ENCODE data around the gene VPS13A. TPM values are rescaled to one million over a fixed set of nuclear protein-coding genes. Genes with fewer than 3 reads are reported as not detected.

The VPS13A gene
- total RNA-seq, 1 donor from 2014 or later = 46.0 TPM

DNA sequence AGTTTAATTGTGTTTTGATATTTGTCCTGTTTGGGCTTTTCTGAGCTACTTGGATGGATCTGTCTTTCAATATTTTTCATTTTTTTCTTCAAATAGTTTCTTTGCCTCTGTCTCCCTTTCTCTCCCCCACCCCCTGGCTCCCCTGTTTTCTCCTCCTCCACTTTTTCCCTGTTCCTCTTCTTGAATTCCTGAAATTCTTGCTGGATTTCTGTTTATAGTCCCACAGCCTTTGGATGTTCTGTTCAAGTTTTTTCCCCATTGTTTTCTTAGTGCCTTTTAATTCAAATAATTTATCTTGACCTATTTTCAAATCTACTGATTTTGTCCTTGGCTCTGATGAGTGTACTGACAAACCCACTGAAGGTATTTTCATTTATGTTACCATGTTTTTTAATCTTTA lies 113.0 kb downstream of the VPS13A start:
- Mint-ChIP-seq H3K27me3 (ENCODE audit: unreplicated experiment) (no peaks in the 10 kb centered on the region), H3K36me3 (ENCODE audit: low read depth, unreplicated experiment) (peaks cover 19% of the 10 kb centered on the region), H3K4me3 (ENCODE audit: unreplicated experiment) (no peak overlapping the region), H3K9me3 (ENCODE audit: unreplicated experiment) (no peaks in the 10 kb centered on the region), H3K4me1 (ENCODE audit: unreplicated experiment) (peaks cover 13% of the 10 kb centered on the region), H3K27ac (ENCODE audit: unreplicated experiment) (no peak overlapping the region)
- DNase-seq (ENCODE audit: low spot score) = no peak
- no peak for TF ChIP-seq CTCF (IDR thresholded peaks at IDR 0.05; ENCODE audit: unreplicated experiment)

DNA sequence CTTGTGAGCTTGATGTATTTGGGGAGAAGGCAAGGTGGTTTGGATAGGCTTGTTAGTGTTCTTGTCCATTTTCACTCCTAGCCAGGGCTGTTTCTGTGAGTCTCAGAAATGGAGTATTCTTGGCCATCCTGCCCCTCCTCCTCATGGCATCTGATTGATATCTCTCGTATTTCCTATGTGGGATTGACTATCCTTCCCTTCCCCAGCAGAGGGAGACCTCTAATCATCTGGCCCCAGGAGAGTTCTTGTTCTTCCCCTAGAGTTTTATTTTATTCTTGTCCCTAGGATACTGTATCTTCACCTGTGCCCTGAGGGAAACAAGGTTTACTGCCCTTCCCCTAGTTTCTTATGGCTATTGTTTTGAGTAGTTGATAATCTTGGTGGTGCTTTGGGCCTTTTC lies 114.4 kb downstream of the VPS13A start:
- Mint-ChIP-seq H3K4me3 (ENCODE audit: unreplicated experiment) (peak overlapping the region; percentile 2), H3K9me3 (ENCODE audit: unreplicated experiment) (no peaks in the 10 kb centered on the region), H3K27ac (ENCODE audit: unreplicated experiment) (no peak overlapping the region), H3K36me3 (ENCODE audit: low read depth, unreplicated experiment) (peaks cover 19% of the 10 kb centered on the region), H3K27me3 (ENCODE audit: unreplicated experiment) (no peaks in the 10 kb centered on the region), H3K4me1 (ENCODE audit: unreplicated experiment) (peaks cover 13% of the 10 kb centered on the region)
- peak; percentile 56 for TF ChIP-seq CTCF (IDR thresholded peaks at IDR 0.05; ENCODE audit: unreplicated experiment)
- peak; percentile 17 for DNase-seq (ENCODE audit: low spot score)

- DNase-seq (ENCODE audit: low spot score) = no peak
- H3K9me3 Mint-ChIP-seq (ENCODE audit: unreplicated experiment) = no peaks in the 10 kb centered on the region
- H3K36me3 Mint-ChIP-seq (ENCODE audit: low read depth, unreplicated experiment) = peaks cover under 1% of the 10 kb centered on the region
- H3K27ac Mint-ChIP-seq (ENCODE audit: unreplicated experiment) = no peak overlapping the region
- H3K27me3 Mint-ChIP-seq (ENCODE audit: unreplicated experiment) = no peaks in the 10 kb centered on the region
- no peak for TF ChIP-seq CTCF (IDR thresholded peaks at IDR 0.05; ENCODE audit: unreplicated experiment)
- H3K4me1 Mint-ChIP-seq (ENCODE audit: unreplicated experiment) = peaks cover 13% of the 10 kb centered on the region
- H3K4me3 Mint-ChIP-seq (ENCODE audit: unreplicated experiment) = no peak overlapping the region
Observed at GRCh38 chr9:77293949-77294348, 116.6 kb downstream of the VPS13A start.

DNA sequence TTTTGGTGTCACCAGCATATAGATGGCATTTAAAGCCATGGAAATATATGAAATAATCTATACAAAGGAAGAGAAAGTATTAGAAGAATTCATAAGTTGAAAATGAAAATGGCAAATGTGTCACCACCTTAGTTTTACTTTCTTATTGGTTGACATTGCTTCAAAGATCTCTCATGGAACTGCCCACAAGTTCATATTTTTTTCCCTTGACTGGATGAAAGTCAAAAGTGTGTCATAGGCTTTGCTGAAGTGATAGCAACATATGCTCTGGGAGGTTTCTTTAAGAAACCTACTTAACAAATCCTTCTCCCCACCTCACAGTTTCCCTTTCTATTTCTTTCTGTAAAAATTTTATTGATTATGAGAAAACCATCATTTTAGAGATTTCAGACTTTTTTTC lies 127.2 kb downstream of the VPS13A start:
- DNase-seq (ENCODE audit: low spot score) = no peak
- no peak overlapping the region for H3K27ac Mint-ChIP-seq (ENCODE audit: unreplicated experiment)
- no peaks in the 10 kb centered on the region for H3K27me3 Mint-ChIP-seq (ENCODE audit: unreplicated experiment)
- H3K4me3 Mint-ChIP-seq (ENCODE audit: unreplicated experiment) = no peak overlapping the region
- no peak for TF ChIP-seq CTCF (IDR thresholded peaks at IDR 0.05; ENCODE audit: unreplicated experiment)
- peaks cover 7% of the 10 kb centered on the region for H3K36me3 Mint-ChIP-seq (ENCODE audit: low read depth, unreplicated experiment)
- no peaks in the 10 kb centered on the region for H3K9me3 Mint-ChIP-seq (ENCODE audit: unreplicated experiment)
- H3K4me1 Mint-ChIP-seq (ENCODE audit: unreplicated experiment) = peaks cover 4% of the 10 kb centered on the region

- no peak for TF ChIP-seq CTCF (IDR thresholded peaks at IDR 0.05; ENCODE audit: unreplicated experiment)
- H3K27me3 Mint-ChIP-seq (ENCODE audit: unreplicated experiment) = no peaks in the 10 kb centered on the region
- peaks cover 4% of the 10 kb centered on the region for H3K4me1 Mint-ChIP-seq (ENCODE audit: unreplicated experiment)
- peaks cover 7% of the 10 kb centered on the region for H3K36me3 Mint-ChIP-seq (ENCODE audit: low read depth, unreplicated experiment)
- H3K4me3 Mint-ChIP-seq (ENCODE audit: unreplicated experiment) = no peak overlapping the region
- H3K9me3 Mint-ChIP-seq (ENCODE audit: unreplicated experiment) = no peaks in the 10 kb centered on the region
- DNase-seq (ENCODE audit: low spot score) = no peak
- H3K27ac Mint-ChIP-seq (ENCODE audit: unreplicated experiment) = no peak overlapping the region
Observed at GRCh38 chr9:77305622-77306400, 128.5 kb downstream of the VPS13A start.
